ENCODE results near the gene OAT. TPM values are rescaled to one million over a fixed set of nuclear protein-coding genes. Genes with fewer than 3 reads are reported as not detected.
"Not testable (repeated sequence)": the region's sequence is repeated elsewhere in the genome, so short reads cannot be mapped to it uniquely, and the experiment has no call there.

OAT gene
- polyA plus RNA-seq, 3 donors, result 19.9 to 89.0 (median 46.4) TPM

DNA sequence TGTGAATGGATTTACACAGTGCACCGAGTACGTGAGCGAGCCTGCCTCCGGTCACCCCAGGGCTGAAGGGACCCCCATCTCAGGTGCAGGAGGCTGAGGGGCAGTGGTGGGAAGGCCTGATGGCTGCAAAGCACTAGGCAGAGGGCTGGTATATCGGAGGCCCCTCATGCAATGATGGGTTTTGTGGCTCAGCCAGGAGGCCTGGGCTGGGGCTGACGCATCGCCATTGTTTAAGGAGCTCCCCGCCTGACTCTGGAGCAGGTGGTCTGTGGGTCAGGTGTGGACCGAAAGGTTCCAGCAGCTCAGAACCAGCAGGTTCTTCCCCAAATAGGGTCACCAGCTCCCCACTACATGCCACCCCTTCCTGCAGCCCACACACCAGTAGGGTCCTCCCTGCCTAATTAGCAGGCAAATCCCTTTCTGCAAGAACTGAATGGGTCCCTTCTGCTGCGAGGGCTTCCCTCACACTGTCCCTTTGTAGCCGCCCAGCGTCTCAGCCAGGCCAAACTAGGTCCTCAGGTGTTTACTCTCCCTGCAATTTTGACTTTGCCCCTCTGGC is 33.0 kb downstream of the OAT start:
- WGBS, 3 donors, result 82 to 97% (median 93%) methylated on average over 12 of the region's 12 CpGs
- no peak overlapping the region for H3K27ac ChIP-seq (ENCODE audit: low read depth, low read length)

DNA sequence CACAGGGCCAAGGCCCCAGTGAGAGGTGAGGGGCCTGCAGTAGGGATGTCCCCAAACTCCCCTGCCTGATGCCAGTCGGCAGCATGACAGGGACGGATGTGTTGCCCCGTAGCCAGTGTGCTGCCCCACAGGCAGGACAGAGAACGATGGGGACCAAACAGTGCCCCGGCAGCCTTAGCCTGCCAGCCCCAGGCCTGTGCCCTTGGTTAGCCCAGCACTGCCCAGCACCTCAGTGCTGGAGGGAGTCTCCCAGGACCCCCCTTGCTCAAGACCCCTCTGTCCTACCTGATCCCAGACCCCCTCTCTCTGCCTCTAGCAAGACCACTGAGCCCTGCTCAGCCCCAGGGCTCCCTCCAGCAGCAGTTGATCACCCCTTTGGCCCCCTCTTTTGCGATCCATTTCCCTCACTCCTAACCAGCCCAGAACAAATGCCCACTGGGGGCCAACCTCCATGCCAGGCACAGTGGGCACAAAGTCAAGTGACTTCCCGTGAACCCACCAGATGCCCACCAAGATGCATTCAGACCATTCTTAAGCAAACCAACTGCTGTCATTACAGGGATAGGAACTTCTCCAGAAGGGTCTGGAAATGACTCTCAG is 34.0 kb downstream of the OAT start:
- WGBS, 3 donors, result 78 to 91% (median 88%) methylated on average over 7 of the region's 7 CpGs

DNA sequence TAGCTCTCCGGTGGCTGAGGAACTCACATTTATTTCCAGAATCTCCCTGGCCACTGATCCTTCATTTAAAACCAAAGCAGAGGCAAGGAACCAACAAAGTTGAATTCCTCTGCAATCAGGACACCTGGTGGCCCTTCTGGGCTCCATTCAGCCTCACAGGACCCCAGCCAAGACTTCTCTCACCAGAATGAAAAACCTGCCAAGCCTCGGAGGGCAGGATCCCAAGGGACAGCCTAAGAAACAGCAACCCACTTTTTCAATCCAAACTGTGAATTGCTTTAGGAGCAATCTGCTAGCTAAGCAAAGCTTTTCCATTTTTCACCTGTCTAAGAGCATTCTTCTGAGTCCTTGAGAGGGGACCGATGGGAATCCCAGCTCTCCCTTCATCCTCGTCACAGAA is 34.6 kb downstream of the OAT start:
- 52 to 71% (median 58%) methylated on average over 4 of the region's 4 CpGs for WGBS, 3 donors
- H3K27ac ChIP-seq (ENCODE audit: low read depth, low read length), result no peak overlapping the region

More for the DNA sequence above, 34.0 kb downstream of the OAT start:
- H3K27ac ChIP-seq (ENCODE audit: low read depth, low read length), result no peak overlapping the region

DNA sequence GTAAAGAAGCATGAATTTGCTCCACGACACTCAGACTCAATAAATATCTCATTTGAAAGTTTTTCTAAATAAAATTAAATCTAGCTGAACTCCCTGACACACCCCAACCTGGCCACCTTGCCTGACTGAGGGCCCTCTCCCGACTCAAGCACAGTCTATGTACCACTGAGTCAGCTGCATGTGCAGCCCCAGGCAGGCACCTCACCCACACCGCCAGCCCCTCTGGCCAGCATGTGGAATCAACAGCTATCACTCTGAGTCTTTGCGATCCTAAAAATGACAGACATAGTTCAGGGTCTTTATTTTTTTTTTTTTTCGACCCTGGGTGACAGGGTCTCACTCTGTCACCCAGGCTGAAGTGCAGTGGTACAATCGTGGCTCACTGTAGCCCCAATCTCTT is 35.2 kb downstream of the OAT start:
- H3K27ac ChIP-seq (ENCODE audit: low read depth, low read length), result no peak overlapping the region
- 73 to 86% (median 79%) methylated on average over 6 of the region's 6 CpGs for WGBS, 3 donors

DNA sequence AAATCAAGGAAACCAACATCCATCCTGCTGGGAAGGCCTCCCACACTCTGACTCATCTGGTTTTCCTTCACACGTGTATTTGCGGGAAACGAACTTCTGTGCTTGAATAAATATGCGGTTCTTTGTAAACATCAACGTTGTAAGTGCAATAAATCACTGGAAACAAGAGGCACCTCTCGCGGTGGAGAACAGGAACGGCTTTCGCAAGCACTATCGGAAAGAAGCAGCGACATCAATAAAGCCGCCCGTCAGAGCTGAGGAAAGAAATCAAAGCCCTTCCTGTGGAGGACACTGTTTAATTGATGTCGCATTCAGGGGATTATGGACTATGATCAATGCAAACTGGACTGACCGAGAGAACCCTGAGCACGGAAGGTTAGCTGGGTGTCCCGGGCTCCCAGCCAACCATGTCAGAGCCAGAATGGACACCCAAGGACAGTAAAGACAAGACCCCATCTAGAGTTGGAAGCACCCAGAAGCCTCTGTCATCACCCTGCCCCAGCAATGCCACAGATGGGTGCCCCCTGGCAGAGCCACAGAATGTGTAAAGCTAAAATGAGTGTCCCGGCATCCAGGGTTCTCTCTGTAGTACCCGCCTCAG is 37.6 kb downstream of the OAT start:
- WGBS, 3 donors, result 17 to 39% (median 35%) methylated on average over 19 of the region's 19 CpGs

DNA sequence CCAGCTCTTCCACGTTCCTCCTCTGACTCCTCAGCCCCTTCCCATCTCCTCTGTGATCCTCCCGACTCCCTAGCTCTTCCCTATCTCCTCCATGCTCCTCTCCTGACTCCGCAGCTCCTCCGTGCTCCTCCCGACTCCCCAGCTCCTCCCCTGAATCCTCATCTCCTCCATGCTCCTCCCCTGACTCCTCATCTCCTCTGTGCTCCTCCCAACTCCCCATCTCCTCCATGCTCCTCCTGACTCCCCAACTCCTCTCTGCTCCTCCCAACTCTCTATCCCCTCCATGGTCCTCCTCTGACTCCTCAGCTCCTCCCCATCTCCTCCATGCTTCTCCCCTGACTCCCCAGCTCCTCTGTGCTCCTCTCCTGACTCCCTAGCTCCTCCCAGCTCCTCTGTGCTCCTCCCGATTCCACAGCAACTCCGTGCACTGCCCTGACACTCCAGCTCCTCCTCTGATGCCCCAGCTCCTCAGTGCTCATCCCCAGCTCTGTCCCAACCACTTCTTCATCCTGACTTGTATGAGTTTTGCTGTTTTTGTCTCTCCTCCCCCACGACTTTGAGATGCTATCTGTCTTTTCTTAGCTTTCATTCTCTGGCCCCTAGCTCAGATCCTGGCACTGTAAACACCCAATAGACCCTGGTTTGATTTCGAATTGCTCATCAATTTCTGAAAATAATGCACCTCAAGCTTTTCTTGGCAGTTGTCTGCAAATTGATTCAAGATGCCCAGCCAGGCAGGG is 38.3 kb downstream of the OAT start:
- 59 to 77% (median 75%) methylated on average over 9 of the region's 9 CpGs for WGBS, 3 donors
- H3K27ac ChIP-seq (ENCODE audit: low read depth, low read length), result no peak overlapping the region

More for the DNA sequence above, 37.6 kb downstream of the OAT start:
- H3K27ac ChIP-seq (ENCODE audit: low read depth, low read length), result no peak overlapping the region

DNA sequence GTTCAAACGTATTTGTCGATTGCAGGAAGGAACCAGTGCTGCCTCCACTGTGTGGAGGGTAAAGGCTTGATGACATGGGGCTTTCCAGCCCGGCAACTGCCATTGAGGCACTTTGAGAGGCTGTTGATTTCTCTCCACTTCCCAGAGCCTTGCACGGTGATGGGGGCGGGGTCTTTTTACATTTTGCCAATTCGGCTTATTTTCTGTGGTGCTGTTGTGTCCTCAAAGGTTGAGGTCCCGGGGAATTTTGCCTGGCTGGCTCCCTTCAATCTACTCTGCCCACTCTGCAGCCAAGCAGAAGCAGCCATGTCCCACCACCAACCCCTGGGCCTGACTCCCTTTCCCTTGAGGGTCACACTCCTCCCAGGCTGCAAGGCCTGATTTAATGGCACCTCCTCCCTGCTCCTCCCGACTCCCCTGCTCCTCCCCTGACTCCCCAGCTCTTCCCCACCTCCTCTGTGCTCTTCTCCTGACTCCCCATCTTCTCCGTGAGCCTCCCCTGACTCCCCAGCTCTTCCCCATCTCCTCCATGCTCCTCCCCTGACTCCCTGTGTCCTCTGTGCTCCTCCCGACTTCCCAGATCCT is 39.0 kb downstream of the OAT start:
- 63 to 82% (median 77%) methylated on average over 10 of the region's 10 CpGs for WGBS, 3 donors
- H3K27ac ChIP-seq (ENCODE audit: low read depth, low read length), result no peak overlapping the region

DNA sequence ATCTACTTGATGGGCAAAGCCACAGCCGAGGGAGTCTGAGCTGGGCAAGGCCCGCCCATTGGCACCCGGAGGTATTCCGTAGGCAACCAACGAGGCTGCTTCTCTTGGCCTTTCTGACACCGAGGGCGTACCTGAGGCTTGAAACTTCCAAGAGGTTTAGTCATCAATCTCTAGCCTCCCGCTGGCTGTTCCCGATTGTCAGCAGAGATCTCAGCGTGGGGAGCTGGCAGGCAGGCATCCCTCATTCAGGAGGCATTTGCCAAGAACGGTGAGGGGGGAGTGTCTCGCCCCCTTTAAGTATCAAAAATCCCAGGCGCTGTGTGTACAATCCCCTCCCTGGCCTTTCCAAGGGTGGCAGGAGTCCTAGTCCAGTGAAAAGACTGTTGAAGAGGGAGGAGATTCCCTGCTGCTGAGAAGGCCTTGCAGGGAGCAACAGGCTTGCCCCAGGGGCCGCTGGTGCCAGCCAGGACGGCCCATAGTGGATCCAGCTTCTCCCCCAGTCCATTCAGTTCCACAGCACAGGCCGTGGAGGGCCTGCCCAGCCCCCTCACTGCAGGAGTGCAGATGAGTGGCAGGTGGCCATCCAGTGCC is 39.7 kb downstream of the OAT start:
- no peak overlapping the region for H3K27ac ChIP-seq (ENCODE audit: low read depth, low read length)
- WGBS, 3 donors, result 61 to 81% (median 76%) methylated on average over 16 of the region's 16 CpGs

DNA sequence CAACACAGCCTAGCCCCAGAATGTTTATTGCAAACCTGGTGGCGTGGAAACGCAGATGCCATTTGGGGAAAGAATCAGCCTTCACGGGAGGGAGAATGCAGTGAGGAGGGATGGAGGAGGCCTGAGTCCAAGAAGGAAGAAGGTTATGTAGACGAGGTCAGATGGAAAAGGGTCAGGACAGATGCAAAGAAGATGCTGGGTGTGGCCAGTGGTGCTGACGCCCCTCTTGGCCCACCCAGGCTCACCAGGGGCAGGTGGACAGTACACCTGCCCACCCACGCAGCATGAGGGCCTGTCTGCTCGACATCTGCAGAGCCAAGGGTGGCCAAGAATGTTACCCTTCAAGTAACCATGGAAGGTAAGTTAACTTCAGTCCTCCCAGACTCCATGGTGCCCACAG is 40.5 kb downstream of the OAT start:
- WGBS, 3 donors, result 72 to 86% (median 82%) methylated on average over 7 of the region's 7 CpGs
- H3K27ac ChIP-seq (ENCODE audit: low read depth, low read length), result no peak overlapping the region

DNA sequence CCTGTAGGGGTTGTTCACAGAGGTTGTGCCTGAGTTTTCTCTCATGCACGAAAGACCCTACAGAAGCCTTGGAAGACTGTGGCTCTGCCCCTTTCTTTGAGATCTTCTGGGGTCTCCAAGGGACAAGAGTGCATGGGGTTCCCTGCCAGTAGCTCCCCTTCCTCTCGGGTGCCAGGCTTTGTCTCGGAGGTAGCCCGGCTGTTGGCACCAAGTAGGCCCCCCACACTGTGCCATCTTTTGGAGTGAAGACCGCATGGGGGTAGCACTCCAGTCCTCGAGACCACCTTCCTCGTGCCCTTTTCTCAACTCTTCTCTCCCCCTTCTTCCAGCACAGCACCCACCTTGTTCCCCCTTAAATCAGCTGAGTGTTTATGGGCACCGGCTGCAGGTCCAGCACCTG is 41.6 kb downstream of the OAT start:
- 77 to 93% (median 92%) methylated on average over 8 of the region's 8 CpGs for WGBS, 3 donors
- H3K27ac ChIP-seq (ENCODE audit: low read depth, low read length), result no peak overlapping the region

DNA sequence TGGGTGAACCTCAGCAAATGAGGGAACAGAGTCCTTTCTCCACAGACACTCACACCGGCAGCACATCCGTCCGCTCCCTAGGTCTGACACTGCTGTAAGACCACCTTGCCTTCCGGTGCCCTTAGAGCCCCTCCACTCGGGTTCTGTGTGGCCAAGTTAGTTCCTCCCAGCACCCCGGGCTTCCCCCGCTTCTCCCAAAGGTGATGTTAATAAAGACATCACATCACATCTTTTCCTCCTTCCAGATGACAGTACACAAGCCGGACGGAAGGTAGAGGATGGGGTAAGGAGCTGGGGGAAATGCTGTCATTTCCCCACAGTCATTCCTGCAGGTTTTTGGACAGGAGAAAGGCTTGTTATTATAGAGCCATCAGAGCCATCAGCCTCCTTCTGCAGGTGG is 42.3 kb downstream of the OAT start:
- 81 to 83% (median 83%) methylated on average over 9 of the region's 9 CpGs for WGBS, 3 donors
- no peak overlapping the region for H3K27ac ChIP-seq (ENCODE audit: low read depth, low read length)

DNA sequence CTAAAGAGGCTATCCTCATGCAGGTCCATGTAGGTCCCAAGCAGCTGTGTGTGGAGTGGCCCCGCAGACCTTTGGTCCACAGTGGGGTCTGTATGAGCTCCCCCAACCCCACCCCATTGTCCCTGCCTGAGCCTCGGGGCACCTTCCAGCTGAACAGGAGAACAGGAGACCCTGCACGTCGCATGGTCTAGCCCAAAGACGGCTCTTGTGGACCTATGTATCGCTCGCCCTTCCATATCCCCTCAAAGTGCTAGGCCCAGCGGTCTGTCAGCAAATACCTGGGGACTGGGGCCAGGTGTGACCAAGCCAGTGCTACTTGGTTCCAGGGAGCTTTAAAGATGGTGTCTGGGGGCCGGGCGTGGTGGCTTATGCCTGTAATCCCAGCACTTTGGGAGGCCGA is 43.0 kb downstream of the OAT start:
- WGBS, 3 donors, result 92 to 97% (median 96%) methylated on average over 11 of the region's 11 CpGs

DNA sequence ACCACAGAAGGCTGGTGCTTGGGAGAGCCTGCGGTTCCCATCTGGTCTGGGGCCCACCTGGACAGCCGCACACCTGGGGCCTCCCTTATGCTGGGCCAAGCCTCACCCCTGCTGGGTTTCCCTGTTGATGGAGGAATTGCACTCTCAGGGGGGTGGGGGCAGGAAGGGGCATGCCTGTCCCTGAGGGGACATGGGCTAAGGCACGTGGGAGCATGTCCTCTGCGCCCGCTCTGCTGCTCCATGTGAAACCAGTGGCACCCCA is 43.4 kb downstream of the OAT start:
- no peak overlapping the region for H3K27ac ChIP-seq (ENCODE audit: low read depth, low read length)
- WGBS, 3 donors, result 91 to 94% (median 94%) methylated on average over 5 of the region's 5 CpGs

More for the DNA sequence above, 43.0 kb downstream of the OAT start:
- H3K27ac ChIP-seq (ENCODE audit: low read depth, low read length), result no peak overlapping the region

DNA sequence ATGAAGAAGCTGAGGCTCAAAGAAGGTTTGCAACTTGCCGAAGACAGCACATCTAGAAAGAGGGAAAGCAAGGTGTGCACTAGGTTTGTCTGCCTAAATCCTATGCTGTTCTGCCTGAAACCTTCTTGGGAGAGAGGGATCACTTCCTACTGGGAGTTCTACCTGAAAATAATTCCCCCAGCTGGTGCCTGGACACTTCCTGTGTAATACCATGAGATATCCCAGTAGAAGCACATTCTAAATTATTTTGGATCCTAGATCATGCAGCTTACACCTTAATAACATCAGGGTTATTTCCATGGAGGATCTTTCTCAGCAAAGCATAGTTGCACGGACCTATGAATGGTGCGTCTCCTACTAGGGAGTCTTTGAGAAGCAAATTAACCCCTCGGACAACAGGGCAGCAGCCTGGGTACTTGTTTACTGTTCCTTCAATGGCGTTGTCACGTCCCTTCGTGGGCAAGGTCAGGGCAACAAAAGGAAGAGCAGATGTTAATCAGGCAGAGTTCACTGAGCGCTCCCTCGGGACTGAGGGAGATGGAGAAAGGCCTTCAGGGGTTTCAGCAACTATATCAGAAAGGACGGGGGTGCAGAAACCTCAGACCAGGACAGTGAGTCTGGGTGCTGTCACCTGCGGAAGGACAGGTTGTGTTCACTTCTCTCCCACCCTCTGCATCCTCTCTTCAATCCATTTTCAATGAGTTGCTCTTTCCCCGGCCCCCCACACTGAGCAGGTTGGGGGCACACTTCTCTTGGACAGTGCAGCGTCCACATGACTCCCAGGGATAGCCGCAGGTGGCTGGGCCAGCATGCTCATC is 44.0 kb downstream of the OAT start:
- H3K27ac ChIP-seq (ENCODE audit: low read depth, low read length), result no peak overlapping the region
- WGBS, 3 donors, result 58 to 87% (median 80%) methylated on average over 14 of the region's 14 CpGs

DNA sequence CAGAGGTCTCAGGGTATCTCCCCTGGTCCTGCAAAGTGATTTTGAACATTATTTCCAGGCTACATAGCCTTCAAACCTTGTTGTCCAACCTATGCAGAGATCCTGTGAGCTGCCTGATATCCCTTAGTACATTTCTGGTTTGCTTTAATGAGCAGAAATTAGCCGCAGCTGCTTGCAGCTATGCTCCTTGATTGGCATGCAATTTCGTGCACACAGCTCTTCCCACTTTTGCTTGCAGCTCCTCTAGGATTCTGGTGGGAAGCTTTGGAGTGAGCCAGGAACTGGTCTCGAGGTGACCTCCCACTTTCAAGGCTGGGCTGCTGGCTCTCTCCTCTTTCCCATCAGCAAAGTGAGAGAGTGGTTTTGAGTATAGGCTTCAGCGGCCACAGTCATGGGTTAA is 45.8 kb downstream of the OAT start:
- WGBS, 3 donors, result 55 to 88% (median 83%) methylated on average over 4 of the region's 4 CpGs
- no peak overlapping the region for H3K27ac ChIP-seq (ENCODE audit: low read depth, low read length)

DNA sequence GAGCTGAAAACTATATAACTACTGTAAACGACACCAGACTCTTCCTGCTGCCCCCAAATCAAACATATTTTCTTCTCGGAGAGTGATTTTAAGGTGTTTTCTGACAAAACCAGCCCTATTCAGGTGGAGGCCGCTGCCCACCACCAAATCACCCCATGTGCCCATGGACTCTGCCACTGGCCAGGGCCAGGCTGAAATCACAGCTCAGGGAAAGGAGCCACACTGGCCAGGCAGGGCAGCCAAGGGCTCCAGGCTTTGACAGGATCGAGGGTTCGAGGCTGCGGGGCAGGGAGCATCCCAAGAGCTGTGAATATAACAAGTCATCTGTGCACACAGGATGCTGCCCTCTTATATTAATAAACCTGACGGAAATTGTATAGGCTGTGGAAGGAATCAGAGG is 48.3 kb downstream of the OAT start:
- 67 to 77% (median 72%) methylated on average over 7 of the region's 7 CpGs for WGBS, 3 donors
- H3K27ac ChIP-seq (ENCODE audit: low read depth, low read length), result no peak overlapping the region

DNA sequence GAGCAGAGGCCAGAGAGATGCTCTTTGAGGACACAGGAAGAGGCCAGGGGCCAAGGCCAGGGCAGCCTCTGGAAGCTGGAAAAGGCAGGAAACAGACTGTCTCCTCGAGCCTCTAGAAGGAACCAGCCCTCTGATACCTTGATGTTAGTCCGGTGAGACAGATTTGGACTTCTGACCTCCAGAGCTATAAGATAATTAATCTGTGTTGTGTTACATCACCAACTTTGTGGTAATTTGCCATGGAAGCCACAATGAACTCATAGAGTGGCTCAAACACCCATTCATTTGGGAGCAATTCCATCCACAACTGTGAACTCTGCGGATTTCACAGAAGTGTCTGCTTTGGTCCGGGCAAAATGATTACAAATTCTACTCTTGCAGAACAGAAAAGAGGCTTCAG is 48.7 kb downstream of the OAT start:
- 44 to 62% (median 58%) methylated on average over 4 of the region's 4 CpGs for WGBS, 3 donors
- H3K27ac ChIP-seq (ENCODE audit: low read depth, low read length), result no peak overlapping the region

DNA sequence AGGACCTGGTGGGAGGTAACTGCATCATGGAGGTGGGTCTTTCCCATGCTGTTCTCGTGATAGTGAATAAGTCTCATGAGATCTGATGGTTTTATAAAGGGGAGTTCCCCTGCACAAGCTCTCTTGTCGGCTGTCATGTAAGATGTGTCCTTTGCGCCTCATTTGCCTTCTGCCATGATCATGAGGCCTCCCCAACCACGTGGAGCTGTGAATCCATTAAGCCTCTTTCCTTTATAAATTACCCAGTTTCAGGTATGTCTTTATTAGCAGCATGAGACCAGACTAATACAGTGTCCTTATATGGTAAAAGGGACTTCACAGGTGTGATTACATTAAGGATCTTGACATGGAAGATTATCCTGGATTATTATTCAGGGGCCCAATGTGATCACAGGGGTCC is 49.2 kb downstream of the OAT start:
- 52 to 78% (median 73%) methylated on average over 4 of the region's 4 CpGs for WGBS, 3 donors
- H3K27ac ChIP-seq (ENCODE audit: low read depth, low read length), result not testable (repeated sequence)

Measured in adipose tissue (tissue), 3 donors.